Measurements from ENCODE around the gene PAGE4. TPM values are rescaled to one million over a fixed set of nuclear protein-coding genes. Genes with fewer than 3 reads are reported as not detected.

PAGE4 gene
- total and polyA plus RNA-seq, 7 donors = 0.81 to 1.4 (median 1.1) TPM; not detected in 3

DNA sequence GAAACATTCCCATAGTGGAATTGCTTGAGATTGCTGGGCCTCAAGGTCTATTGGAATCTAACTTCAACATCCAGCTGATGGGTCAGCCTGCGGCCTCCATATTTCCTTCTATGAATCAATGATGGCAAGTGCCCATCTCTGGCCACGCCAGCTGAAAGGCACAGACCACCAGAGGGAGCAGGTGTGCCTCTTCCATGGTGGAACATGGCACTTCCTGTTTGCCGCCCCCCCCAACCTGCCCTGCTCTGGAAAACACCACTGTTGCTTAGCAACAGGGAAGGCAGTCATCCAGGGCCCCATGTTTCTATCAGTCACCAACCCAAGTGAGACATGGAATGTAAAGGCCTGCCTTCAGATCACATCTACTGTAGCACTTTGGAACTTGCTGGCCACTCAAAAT, 11.6 kb downstream of the PAGE4 start:
- DNase-seq (peak; percentile 19 to 56), ATAC-seq (peak; percentile 33 to 60 (median 55))
- peaks cover 0 to 3% (median 0%) of the 10 kb centered on the region in 3 donors for H3K27me3 ChIP-seq (ENCODE audit: insufficient read depth in 3 of 3, low read length in 2 of 3)
- no peak overlapping the region for H3K27ac ChIP-seq
- TF ChIP-seq, protein P1, sequence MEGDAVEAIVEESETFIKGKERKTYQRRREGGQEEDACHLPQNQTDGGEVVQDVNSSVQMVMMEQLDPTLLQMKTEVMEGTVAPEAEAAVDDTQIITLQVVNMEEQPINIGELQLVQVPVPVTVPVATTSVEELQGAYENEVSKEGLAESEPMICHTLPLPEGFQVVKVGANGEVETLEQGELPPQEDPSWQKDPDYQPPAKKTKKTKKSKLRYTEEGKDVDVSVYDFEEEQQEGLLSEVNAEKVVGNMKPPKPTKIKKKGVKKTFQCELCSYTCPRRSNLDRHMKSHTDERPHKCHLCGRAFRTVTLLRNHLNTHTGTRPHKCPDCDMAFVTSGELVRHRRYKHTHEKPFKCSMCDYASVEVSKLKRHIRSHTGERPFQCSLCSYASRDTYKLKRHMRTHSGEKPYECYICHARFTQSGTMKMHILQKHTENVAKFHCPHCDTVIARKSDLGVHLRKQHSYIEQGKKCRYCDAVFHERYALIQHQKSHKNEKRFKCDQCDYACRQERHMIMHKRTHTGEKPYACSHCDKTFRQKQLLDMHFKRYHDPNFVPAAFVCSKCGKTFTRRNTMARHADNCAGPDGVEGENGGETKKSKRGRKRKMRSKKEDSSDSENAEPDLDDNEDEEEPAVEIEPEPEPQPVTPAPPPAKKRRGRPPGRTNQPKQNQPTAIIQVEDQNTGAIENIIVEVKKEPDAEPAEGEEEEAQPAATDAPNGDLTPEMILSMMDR (IDR thresholded peaks at IDR 0.05) = no peak
- intact Hi-C loops (cut with DNase I) = no loop called here
- H3K9me3 ChIP-seq = no peaks in the 10 kb centered on the region
- no peaks in the 10 kb centered on the region for H3K4me1 ChIP-seq
- no peaks in the 10 kb centered on the region for H3K36me3 ChIP-seq (ENCODE audit: insufficient read depth in 1 of 2, low read depth in 1 of 2)
- 38 to 46% (median 43%) methylated on average over 3 of the region's 3 CpGs for WGBS, 3 donors
- H3K4me3 ChIP-seq = no peak overlapping the region

DNA sequence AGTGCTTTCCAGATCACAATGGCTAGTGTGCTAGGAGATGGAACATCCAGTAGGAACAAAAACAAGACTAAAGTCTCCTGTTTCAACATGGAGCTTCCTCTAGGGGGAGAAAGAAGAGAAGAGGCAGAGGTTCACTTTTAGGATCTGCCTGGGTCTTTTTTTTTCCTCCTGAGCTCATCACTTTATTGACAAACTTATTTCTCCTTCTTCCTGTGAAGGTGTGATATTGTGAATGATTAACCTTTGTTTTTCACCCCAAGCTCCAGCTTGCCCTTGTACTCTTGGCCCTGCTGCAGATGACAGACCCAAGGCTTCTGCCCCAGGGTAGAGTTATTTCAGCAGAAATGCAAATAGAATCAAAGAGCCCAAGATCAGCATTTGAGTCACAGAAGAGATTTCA, 13.5 kb downstream of the PAGE4 start:
- DNase-seq = no peak
- Histone ChIP-seq H3K4me3 (no peak overlapping the region), H3K4me1 (no peaks in the 10 kb centered on the region), H3K9me3 (no peaks in the 10 kb centered on the region), H3K36me3 (ENCODE audit: insufficient read depth in 1 of 2, low read depth in 1 of 2) (no peaks in the 10 kb centered on the region), H3K27ac (no peak overlapping the region), H3K27me3 (ENCODE audit: insufficient read depth in 3 of 3, low read length in 2 of 3) (peaks cover 0 to 8% (median 0%) of the 10 kb centered on the region in 3 donors)
- TF ChIP-seq, protein P1 (IDR thresholded peaks at IDR 0.05) = no peak
- intact Hi-C loops (cut with DNase I) = loop anchor here in 1 of 2 donors (1.0 kb wide), 1 partner anchor 16 kb away; no protein-coding TSS in a partner anchor
- no peak for ATAC-seq

DNA sequence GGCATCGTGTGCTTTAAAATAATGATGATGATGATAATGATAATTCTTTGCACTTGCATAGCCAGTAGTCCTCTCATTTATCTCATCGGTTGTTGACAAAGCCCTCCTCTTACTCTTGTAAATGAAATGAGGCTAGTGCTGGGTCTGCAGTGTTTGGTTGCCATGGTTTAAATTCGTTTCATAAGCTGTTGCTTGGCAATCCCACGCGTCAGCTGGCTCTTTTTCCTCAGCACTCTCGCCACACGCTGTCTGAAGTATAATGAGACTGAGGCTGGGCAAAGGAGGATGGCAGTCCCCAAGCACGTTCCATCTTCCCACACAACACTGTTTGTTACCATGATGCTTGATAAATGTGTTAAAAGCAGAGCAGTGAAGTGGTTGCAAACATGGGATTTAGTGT, 15.5 kb downstream of the PAGE4 start:
- intact Hi-C loops (cut with DNase I) = no loop called here
- Histone ChIP-seq H3K4me1 (no peaks in the 10 kb centered on the region), H3K9me3 (no peaks in the 10 kb centered on the region), H3K4me3 (no peak overlapping the region), H3K36me3 (ENCODE audit: insufficient read depth in 1 of 2, low read depth in 1 of 2) (no peaks in the 10 kb centered on the region), H3K27me3 (ENCODE audit: insufficient read depth in 3 of 3, low read length in 2 of 3) (peaks cover 0 to 8% (median 0%) of the 10 kb centered on the region in 3 donors), H3K27ac (no peak overlapping the region)
- TF ChIP-seq, protein P1 (IDR thresholded peaks at IDR 0.05) = no peak
- DNase-seq (no peak), ATAC-seq (no peak)
- 26 to 34% (median 32%) methylated on average over 7 to 8 of the region's 8 CpGs for WGBS, 3 donors

DNA sequence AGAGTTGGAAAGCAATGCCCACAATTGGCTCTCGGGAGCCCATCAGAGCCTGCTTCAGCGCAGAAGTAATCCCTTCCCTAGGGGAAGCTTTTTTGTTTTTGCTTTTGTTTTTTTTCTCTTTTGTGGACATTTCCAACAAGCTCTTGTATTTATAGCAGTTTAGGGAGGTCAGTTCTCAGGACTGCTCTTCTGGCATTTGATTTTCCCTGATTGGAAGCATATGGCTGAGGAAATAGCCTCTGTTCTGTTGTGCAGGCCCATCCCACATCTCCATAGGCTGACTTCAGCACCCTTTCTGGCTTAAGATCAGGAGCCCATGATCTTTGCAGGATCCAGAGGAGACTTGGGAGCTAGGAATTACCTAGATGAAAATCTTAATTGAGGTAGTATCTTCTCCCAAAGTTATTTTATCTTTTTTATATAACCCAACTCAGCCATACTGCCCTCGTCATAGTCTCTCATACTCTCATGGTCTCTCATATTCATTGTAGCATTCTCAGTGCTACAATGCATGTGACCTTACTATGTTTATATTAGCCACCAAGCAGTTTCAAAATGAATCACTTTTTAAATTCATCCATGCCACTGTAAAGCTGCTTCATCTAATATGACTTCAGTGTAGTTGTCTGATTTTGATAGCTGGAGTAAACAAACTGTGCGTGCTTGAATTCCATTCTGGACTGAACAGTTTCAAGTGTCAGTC, 16.7 kb downstream of the PAGE4 start:
- no peak for ATAC-seq
- H3K4me3 ChIP-seq = no peak overlapping the region
- H3K27ac ChIP-seq = no peak overlapping the region
- no peak for DNase-seq
- no peaks in the 10 kb centered on the region for H3K4me1 ChIP-seq
- whole genome bisulfite sequencing, 3 donors = 77 to 87% (median 80%) methylated on average over 4 of the region's 4 CpGs
- peaks cover 0 to 8% (median 0%) of the 10 kb centered on the region in 3 donors for H3K27me3 ChIP-seq (ENCODE audit: insufficient read depth in 3 of 3, low read length in 2 of 3)
- no peaks in the 10 kb centered on the region for H3K9me3 ChIP-seq
- TF ChIP-seq, protein P1 (IDR thresholded peaks at IDR 0.05) = no peak
- no peaks in the 10 kb centered on the region for H3K36me3 ChIP-seq (ENCODE audit: insufficient read depth in 1 of 2, low read depth in 1 of 2)
- intact Hi-C loops (cut with DNase I) = no loop called here

DNA sequence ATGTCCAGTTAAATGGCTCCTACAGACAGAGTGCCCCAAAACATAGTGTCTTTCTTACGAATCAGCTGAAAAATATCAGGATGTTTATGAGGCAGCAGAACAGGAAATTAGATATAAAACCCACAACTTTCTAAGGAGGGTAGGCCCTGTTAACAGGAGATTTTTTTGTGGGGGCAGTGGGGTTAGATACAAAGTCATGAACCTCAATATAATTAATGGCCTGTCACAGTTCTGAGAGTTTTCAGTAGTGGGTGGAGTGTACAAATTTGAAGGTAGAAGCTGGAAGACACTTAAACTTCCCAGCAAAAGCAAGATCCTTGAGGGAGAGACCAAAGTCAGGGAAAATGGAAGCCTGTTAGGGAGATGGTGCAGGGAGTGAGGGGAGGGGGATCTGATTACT, 17.4 kb downstream of the PAGE4 start:
- DNase-seq (no peak), ATAC-seq (no peak)
- TF ChIP-seq, protein P1 (IDR thresholded peaks at IDR 0.05) = no peak
- no peak overlapping the region for H3K27ac ChIP-seq
- peaks cover 0 to 8% (median 0%) of the 10 kb centered on the region in 3 donors for H3K27me3 ChIP-seq (ENCODE audit: insufficient read depth in 3 of 3, low read length in 2 of 3)
- H3K4me1 ChIP-seq = no peaks in the 10 kb centered on the region
- no peaks in the 10 kb centered on the region for H3K36me3 ChIP-seq (ENCODE audit: insufficient read depth in 1 of 2, low read depth in 1 of 2)
- no peak overlapping the region for H3K4me3 ChIP-seq
- no peaks in the 10 kb centered on the region for H3K9me3 ChIP-seq
- 58 to 78% (median 67%) methylated on average over 1 of the region's 1 CpG for WGBS, 3 donors
- intact Hi-C loops (cut with DNase I) = no loop called here
